Activated T-helper 17 cell treated with anti-CD3 and anti-CD28 coated beads, Interleukin-2, amount 50 U/mL, for 72 hours (primary cell): ENCODE results near the gene GLRX5. TPM values are rescaled to one million over a fixed set of nuclear protein-coding genes. Genes with fewer than 3 reads are reported as not detected.

Experiments
- total RNA-seq, 2 donors: library from RNA; stranded (reverse); gene quantifications; one replicate each; pipeline ENCODE4 v1.2.3, GENCODE V29; 2022

GLRX5 gene
- total RNA-seq, 2 donors from 2014 or later: 21.5 to 61.4 TPM

Other genes starting within 250 kb of the GLRX5 start
- 1 to 10 TPM in 1 of 2 donors, under 1 TPM in 1; 0.95 to 5.3 TPM for gene CLMN, start 215.1 kb upstream of the GLRX5 start, total RNA-seq
- gene SYNE3, start 18.4 kb upstream of the GLRX5 start, total RNA-seq: 10 to 100 TPM; 78.9 to 79.1 TPM
- not detected for gene TCL1B, start 151.4 kb downstream of the GLRX5 start, total RNA-seq
- not detected for gene TCL1A, start 179.1 kb downstream of the GLRX5 start, total RNA-seq